Endothelial cell (in vitro differentiated cells): ENCODE results near the gene NRP2. TPM values are rescaled to one million over a fixed set of nuclear protein-coding genes. Genes with fewer than 3 reads are reported as not detected.

Source experiments
- DNase-seq: peaks from one replicate; pipeline ENCODE4 v3.0.0; 2021; ENCODE audit warnings: low spot score
- H3K27ac Mint-ChIP-seq: one replicate; pipeline ENCODE4 v1.8.0; 2021; ENCODE audit warnings: mixed read lengths, inconsistent platforms; ENCODE audit not compliant: unreplicated experiment
- H3K27me3 Mint-ChIP-seq: one replicate; pipeline ENCODE4 v1.8.0; 2021; ENCODE audit warnings: mild to moderate bottlenecking, moderate library complexity, mixed read lengths, inconsistent platforms; ENCODE audit not compliant: unreplicated experiment
- H3K36me3 Mint-ChIP-seq: one replicate; pipeline ENCODE4 v1.8.0; 2021; ENCODE audit warnings: mild to moderate bottlenecking, low read depth, mixed read lengths, inconsistent platforms; ENCODE audit not compliant: unreplicated experiment
- H3K4me1 Mint-ChIP-seq: one replicate; pipeline ENCODE4 v1.8.0; 2021; ENCODE audit warnings: mild to moderate bottlenecking, mixed read lengths, inconsistent platforms; ENCODE audit not compliant: unreplicated experiment
- H3K4me3 Mint-ChIP-seq: one replicate; pipeline ENCODE4 v1.8.0; 2021; ENCODE audit warnings: mild to moderate bottlenecking, mixed read lengths, inconsistent platforms; ENCODE audit not compliant: unreplicated experiment
- H3K9me3 Mint-ChIP-seq: one replicate; pipeline ENCODE4 v1.8.0; 2021; ENCODE audit warnings: mixed read lengths, inconsistent platforms; ENCODE audit not compliant: unreplicated experiment
- total RNA-seq: library from RNA; stranded (reverse); fragmentation: NEBNext Ultra II Directional; extraction: Animal tissue kit (Norgen Biotek cat#: 25700); gene quantifications from one replicate; pipeline ENCODE4 v1.2.1, GENCODE V29; 2021; ENCODE audit not compliant: unreplicated experiment
- TF ChIP-seq, protein P1 (sequence below): fragments of 200-600 bp; sonication (generic); IDR thresholded peaks from one replicate; pipeline ENCODE4 v1.5.0; 2021; ENCODE audit warnings: antibody characterized with exemption; ENCODE audit not compliant: unreplicated experiment

NRP2 gene
- total RNA-seq, 1 donor from 2014 or later, result 258 TPM

GRCh38 chr2:205772983-205773382 lies 90.7 kb downstream of the NRP2 start:
- DNase-seq, result no peak
- H3K27me3 Mint-ChIP-seq, result peaks cover 5% of the 10 kb centered on the region
- H3K27ac Mint-ChIP-seq, result peak overlapping the region; percentile 5
- H3K4me3 Mint-ChIP-seq, result no peak overlapping the region
- H3K4me1 Mint-ChIP-seq, result peaks cover 50% of the 10 kb centered on the region
- H3K36me3 Mint-ChIP-seq, result peaks cover 21% of the 10 kb centered on the region
- H3K9me3 Mint-ChIP-seq, result no peaks in the 10 kb centered on the region
- TF ChIP-seq, protein P1, sequence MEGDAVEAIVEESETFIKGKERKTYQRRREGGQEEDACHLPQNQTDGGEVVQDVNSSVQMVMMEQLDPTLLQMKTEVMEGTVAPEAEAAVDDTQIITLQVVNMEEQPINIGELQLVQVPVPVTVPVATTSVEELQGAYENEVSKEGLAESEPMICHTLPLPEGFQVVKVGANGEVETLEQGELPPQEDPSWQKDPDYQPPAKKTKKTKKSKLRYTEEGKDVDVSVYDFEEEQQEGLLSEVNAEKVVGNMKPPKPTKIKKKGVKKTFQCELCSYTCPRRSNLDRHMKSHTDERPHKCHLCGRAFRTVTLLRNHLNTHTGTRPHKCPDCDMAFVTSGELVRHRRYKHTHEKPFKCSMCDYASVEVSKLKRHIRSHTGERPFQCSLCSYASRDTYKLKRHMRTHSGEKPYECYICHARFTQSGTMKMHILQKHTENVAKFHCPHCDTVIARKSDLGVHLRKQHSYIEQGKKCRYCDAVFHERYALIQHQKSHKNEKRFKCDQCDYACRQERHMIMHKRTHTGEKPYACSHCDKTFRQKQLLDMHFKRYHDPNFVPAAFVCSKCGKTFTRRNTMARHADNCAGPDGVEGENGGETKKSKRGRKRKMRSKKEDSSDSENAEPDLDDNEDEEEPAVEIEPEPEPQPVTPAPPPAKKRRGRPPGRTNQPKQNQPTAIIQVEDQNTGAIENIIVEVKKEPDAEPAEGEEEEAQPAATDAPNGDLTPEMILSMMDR, result no peak

- H3K36me3 Mint-ChIP-seq, result peaks cover 17% of the 10 kb centered on the region
- no peak overlapping the region for H3K4me3 Mint-ChIP-seq
- no peak overlapping the region for H3K27ac Mint-ChIP-seq
- no peaks in the 10 kb centered on the region for H3K9me3 Mint-ChIP-seq
- DNase-seq, result no peak
- H3K27me3 Mint-ChIP-seq, result peaks cover 5% of the 10 kb centered on the region
- peaks cover 48% of the 10 kb centered on the region for H3K4me1 Mint-ChIP-seq
- TF ChIP-seq, protein P1, result no peak
These were observed 91.7 kb downstream of the NRP2 start for GRCh38 chr2:205773989-205774388.

DNA sequence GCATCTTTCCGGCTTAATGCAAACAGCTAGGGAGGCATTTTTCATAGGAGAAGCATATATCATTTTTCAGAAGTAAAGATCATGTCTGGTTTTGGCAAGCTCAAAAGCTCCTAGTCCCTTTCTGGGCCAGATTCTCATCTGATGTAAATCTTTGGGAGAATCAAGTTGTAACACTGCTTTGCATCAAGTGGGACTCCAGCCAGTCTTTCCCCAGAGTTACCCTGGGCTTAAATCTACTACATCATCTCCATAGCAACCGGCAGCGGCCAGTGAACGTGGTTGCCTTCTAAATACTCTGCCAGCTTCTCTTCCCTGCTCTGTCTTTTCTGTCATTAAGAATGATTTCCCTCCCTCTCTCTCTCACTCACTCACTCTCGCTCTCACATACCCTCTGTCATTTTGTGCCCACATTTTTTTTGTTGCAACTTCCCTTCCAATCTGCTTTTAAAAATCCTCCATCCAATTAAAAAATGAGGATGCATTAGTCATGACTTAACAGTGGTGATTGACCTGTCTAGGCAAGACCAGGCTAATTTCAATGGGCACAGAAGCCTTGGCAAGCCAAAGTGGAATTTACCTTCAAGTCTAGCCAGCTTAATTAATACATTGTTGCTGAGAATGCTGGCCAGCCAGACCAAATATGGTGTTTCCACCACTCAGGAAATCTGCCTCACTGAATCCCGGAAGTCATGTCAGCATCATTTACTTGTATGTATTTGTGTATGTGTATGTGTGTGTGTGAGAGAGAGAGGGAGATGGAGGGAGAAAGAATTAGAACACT lies 93.0 kb downstream of the NRP2 start:
- H3K36me3 Mint-ChIP-seq, result peaks cover 16% of the 10 kb centered on the region
- no peak overlapping the region for H3K27ac Mint-ChIP-seq
- H3K9me3 Mint-ChIP-seq, result no peaks in the 10 kb centered on the region
- no peak for DNase-seq
- H3K4me1 Mint-ChIP-seq, result peaks cover 48% of the 10 kb centered on the region
- TF ChIP-seq, protein P1, result no peak
- H3K27me3 Mint-ChIP-seq, result peaks cover 5% of the 10 kb centered on the region
- H3K4me3 Mint-ChIP-seq, result no peak overlapping the region

GRCh38 chr2:205776139-205776538 lies 93.8 kb downstream of the NRP2 start:
- Mint-ChIP-seq H3K27ac (no peak overlapping the region), H3K27me3 (peaks cover 5% of the 10 kb centered on the region), H3K9me3 (no peaks in the 10 kb centered on the region), H3K4me3 (no peak overlapping the region), H3K4me1 (peaks cover 47% of the 10 kb centered on the region), H3K36me3 (peaks cover 16% of the 10 kb centered on the region)
- TF ChIP-seq, protein P1, result peak; percentile 93
- DNase-seq, result peak; percentile 83

DNA sequence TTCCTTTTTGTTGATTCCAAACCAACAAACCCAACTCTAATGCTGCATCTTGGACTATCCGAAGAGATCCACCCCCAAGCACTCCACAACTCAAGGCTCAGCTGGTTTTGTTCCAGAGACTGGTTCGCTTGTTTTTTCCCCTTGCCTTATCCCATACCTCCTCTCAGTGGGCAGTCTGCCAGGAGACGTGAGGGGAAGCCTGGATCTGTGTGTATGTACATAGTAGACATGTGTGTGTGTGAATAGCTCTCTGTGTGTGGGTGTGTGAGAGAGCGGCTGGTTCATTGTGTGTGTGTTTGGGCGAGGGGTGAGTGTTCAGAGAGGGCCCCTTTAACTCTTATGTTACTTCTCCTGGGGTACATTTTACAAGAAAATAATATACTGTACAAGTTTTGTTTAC lies 94.4 kb downstream of the NRP2 start:
- Mint-ChIP-seq H3K27ac (no peak overlapping the region), H3K27me3 (peaks cover 5% of the 10 kb centered on the region), H3K9me3 (no peaks in the 10 kb centered on the region), H3K36me3 (peaks cover 16% of the 10 kb centered on the region), H3K4me3 (no peak overlapping the region), H3K4me1 (peaks cover 45% of the 10 kb centered on the region)
- TF ChIP-seq, protein P1, result no peak
- no peak for DNase-seq
